ENCODE results near the gene TYK2.

The TYK2 gene

DNA sequence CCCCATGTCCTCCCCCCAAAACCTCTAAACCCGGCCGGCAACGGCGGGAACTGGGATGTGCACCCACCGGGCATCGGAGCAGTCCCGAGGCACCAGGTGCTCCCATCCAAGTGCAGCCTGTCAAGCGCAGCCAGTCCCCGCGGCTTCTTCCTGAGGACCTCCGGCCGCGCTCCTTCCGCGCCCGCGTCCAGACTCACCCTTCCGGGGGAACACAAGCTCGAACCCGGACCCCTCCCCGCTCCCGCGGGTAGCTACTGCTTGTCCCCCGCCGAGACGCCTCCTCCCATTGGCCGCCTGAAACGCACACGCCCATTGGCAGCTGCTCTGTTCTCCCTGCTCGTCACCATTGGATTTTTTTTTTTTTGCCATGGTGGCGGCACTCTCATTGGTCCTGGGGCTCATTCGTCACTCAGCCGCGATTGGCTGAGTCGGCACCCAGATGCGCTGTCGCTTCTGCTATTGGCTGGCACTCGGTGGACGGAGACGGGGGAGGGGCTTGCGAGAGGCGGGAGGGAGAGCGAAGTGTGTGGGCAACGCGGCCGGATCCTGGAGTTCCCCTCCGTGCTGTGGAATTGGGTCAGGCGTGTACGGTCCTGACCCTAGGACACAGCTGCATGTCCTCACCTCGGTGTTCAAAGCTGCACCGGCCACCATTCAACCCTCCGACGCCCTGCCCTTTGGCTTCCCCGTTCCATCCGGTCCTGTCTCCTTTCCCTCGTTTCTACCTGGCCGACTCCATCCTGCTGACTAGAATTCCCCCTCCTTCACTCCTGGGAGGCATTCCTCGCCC is at the start of gene TYK2:
TSS of gene TYK2 (minus strand) at position 260 of the 790 bp plus-strand sequence. CDS start 2,166 bp downstream, outside the sequence.
- DNase-seq (ENCODE audit: low spot score) = peak; percentile 99

DNA sequence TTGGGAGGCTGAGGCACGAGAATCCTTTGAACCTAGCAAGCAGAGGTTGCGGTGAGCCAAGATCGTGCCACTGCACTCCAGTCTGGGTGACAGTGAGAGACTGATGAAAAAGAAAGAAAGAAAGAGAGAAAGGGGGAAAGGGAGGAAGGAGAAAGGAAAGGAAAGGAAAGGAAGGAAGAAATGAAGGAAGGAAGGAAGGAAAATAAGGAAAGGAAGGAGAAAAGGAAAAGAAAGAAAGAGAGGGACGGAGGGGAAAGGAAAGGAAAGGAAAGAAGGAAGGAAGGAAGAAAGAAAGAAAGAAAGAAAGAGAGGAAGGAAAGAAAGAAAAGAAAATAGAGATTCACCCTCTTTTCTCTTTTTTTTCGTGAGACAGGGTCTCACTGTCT is 48.6 kb upstream of the TYK2 start:
- DNase-seq (ENCODE audit: low spot score) = no peak

DNA sequence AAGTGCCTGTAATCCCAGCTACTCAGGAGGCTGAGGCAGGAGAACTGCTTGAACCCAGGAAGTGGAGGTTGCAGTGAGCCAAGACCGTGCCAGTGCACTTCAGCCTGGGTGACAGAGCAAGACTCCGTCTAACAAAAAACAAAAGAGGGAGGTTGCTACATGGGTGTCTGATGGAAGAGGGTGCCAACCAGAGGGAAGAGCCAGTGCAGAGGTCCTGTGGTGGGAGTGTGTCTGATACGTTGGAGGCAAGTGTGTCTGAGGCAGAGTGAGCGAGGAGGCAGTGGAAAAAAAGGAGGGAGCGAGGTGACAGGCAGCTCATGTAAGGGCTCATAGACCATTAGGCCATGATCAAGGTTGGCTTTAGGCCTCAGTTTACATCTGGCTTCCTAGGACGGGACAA is 46.8 kb upstream of the TYK2 start:
- DNase-seq (ENCODE audit: low spot score) = no peak

DNA sequence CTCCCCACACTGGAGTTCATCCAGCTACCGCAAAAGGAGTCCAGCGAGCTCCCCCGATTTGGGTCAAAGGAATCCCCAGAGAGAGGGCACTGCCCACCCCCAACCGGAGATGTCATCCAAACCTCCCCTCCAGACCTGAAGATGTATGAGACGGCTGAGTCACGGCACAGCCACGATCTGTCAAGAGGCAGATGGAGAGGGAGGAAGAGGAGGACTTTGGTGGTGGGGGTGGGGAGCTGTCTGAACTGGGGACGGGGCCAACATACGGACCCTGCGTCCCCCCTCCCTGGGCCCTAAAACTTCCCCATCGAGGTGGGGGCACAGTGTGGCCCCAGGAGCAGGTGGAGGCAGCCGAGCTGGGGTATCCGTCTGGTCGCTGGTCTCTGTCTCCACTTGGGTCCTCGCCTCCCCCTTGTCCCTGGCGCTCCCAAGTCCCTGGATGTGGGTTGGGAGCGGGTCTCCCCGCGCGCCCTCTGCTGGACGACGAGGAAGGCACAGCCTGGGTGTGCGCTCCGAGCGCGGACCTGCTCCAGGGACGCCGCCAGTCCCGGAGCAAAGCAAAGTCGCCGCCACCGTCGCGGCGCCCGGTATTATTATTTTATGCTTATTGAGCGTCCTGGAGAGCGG is 43.8 kb upstream of the TYK2 start:
- DNase-seq (ENCODE audit: low spot score) = peak; percentile 76

DNA sequence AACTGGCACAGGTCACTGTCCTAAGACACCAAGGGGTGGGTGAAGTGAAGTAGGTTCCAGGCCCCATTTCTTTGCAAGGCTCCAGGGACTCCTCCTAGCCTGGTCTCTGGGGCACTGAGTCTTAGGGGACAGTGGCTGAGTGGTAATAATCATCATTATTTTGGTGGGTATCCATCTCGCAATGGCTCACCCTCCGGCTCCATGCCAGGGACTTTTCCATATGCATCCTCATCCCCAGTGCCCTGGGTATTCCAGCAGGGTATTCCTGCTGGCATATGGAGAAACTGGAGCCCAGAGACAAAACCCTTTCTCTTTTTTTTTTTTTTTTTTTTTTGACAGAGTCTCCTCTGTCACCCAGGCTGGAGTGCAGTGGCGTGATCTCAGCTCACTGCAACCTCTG is 42.5 kb upstream of the TYK2 start:
- DNase-seq (ENCODE audit: low spot score) = peak; percentile 27

DNA sequence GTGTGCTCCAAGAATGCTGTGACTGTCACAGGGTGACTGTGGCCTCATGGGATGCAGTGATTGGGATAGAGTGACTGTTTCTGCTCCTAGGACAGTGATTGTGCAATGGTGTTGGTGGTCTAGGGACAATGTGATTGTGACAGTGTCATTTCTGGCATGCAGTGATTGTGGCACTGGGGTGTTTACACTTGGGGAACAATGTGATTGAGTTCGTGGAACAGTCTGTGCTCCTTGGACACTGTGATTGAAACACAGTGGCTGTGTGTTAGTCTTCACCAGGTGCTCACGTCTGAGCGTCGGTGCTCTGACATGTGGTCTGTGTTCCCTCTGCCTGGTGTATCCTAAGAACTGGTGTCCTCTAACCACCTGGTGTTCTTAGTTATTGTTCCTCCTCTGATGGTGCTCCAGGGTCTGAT is 41.7 kb upstream of the TYK2 start:
- peak; percentile 60 for DNase-seq (ENCODE audit: low spot score)

DNA sequence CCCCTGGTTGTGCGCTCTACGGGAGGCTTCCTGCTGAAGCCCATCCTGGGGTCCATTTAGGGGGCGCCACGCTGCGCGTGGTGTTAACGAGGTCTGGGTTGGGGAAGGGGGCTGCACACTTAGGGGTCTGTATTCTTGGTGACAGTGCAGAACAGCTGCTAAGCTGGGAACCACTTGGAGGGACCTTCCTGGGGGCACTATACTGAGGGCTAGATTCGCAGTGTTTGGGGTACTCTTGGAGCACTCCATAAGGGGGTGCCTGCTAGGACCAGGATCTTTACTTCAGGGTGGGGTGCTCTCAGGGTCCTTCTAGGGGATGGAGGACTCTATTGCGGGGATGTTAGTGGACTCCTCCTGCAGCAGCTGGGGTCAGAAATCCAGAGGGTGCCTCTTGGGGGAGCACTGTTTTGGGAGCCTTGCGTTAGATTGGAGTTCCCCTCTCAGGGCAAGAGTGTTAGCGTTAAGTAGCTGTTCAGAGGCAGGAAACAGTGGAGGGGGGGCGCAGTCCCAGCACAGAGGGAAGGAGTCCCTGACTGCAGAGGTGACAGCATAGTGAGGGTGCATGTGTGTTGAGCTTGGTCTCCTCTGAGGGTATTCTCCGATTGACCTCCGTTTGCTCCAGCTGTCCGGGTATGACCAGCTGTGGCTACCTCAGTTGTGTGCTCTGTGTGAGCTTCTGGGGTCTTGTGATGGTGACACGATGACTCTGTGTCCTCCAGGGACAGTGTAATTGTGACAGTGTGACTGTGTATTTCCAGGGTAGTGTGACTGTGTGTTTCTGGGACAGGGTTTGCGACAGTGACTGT is 41.1 kb upstream of the TYK2 start:
- peak; percentile 60 for DNase-seq (ENCODE audit: low spot score)

DNA sequence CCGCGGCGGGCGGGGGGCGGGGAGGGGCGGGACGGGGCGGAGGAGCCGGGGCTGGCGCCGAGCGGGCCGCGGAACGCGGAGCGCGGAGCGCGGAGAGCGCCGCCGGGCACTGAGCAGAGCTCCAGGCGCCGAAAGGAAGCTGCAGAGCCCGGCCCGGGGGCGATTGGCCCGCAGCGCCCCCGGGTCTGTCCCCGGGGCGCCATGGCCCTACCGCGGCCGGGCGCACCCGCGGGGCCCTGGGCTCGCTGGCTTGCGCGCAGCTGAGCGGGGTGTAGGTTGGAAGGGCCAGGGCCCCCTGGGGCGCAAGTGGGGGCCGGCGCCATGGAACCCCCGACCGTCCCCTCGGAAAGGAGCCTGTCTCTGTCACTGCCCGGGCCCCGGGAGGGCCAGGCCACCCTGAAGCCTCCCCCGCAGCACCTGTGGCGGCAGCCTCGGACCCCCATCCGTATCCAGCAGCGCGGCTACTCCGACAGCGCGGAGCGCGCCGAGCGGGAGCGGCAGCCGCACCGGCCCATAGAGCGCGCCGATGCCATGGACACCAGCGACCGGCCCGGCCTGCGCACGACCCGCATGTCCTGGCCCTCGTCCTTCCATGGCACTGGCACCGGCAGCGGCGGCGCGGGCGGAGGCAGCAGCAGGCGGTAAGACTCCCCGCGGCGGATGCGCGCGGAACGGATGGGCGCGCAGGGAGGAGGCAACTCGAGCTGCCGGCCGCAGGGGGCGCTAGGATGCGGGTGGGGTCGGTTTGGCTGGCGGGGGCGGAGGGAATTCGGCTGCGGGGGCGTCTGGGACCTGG is 40.3 kb upstream of the TYK2 start, which contains the start of gene PDE4A:
TSS of gene PDE4A (plus strand) at position 95 of the 796 bp plus-strand sequence. CDS start at position 322, 227 bp downstream.
- DNase-seq (ENCODE audit: low spot score) = peak; percentile 87

DNA sequence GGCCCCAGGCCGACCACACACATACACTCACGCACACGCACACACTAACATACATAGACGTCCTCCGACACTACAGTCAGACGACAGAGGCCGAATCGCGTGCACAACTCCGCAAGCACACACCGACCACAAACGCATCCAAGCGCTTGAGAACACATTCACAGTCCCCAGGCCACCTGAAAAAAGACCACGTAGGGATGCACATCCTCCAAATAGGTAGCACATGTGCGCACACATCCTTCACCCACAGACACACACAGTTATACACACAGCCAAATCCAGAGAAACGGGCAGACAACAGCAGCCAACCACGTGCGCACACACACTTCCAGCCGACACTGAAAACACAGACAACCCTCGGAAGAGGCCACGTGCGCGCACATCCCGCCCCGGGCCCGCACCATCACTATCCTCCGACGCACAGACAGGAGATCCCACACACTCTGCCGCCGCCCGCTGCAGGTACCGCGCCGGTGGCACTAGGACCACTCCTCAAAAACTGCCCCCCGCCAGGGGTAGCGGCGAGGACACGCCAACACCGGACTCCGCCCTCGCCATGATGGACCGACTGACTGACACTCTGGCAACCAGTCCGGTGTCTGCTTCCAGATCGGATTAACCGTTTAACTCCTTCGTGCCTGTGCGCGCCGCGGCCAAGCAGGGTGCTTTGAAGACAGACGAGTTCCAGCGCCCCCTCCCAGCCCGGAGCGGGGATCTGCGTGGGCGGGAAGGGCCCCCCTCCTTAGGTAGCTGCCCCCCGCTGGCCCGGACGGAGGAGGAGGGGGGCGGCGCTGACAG is 39.5 kb upstream of the TYK2 start:
- peak; percentile 91 for DNase-seq (ENCODE audit: low spot score)

DNA sequence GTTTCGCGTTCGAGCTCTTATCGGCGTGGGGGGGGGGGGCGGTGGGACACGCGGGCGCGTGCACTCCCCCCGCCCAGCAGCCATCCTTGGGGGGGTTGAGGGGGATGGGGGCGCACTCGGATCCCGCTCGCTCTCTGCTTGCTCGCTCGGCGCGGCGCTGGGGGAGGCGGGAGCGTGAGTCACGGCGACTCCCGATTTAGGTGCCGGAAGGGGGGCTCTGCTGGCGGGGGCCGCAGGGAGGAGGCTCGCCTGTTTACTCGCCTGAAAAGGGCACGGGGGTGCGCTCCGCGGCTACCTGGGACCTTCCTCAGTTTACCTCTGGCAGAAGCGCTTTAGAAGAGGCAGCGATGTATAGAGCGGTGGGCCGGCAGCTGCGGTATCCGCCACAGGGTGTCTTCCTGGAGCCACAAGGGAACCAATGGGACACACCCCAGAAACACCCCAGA is 38.9 kb upstream of the TYK2 start:
- DNase-seq (ENCODE audit: low spot score) = no peak

DNA sequence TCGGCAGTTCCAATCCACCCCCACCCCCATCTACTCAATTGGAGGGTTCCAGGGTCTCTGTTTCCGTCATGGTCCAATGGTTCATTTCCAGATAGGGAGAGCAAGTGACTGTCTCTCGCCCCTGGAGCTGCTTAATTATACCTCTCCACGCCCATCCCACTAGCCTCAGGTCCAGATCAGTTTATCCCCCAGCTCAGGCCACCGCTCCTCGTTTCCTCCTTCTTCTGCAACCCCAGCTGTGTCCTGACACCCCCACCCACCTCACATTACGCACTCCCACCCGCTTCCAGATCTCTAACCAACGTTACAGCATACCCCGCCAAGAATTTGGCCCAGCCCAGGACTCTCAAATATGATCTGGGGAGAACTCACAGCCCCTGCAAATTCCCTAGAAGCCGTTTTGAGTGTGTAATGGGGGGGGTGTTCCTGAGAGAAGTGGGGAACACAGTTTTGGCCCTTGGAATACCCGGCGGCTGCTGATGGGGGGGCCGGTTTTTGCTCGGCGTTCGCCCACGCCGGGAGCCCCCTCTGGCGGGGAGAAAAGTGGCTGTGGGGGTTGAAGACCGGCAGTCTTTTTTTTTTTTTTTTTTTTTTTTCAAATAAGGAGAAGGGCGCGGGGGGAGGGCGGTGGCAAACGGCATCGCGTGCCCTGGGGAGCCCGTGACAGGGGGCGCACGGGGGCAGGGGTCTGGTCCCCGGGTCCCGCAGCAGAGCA is 38.3 kb upstream of the TYK2 start:
- DNase-seq (ENCODE audit: low spot score) = peak; percentile 73

DNA sequence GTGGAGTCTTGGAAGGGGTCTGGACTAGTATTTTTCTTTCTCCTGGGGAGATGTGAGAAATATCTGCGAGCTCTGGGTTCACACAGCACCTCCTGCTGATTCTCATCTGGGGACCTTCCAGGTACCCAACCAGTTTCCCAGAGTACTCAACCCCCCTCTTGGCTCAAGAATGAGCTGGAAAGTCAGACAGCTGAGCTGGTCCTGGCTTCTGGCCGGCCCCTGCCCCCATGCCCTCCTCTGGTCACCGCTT is 37.8 kb upstream of the TYK2 start:
- peak; percentile 63 for DNase-seq (ENCODE audit: low spot score)

DNA sequence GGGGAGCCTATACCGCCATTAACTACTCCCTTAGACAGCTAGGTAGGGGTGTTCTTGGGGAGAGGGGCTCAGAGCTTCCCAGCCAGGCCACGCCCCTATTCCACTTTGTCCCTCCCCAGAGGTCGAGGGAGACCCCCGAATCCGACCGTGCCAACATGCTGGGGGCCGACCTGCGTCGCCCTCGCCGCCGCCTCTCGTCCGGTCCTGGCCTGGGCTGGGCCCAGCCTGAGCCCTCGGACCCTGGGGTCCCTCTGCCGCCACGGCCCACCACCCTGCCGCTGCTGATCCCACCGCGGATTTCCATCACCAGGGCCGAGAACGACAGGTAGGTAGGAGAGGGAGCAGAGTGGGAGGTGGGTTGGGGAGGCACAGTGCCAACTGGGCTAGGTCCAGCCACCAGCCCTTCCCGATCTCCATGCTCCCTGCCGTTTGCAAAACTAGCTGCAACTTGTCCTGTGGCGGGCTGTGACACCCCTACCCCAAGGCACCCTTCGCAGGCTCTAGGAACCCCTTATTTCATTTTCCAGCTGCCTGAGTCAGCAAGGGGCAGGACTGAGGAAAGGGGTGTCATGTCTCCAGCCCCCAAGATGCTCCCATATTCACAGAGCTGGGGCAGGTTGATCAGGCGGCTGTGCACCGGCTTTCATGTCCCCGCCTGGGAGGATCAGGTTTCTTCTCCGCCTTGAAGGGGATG is 37.3 kb upstream of the TYK2 start:
- no peak for DNase-seq (ENCODE audit: low spot score)

DNA sequence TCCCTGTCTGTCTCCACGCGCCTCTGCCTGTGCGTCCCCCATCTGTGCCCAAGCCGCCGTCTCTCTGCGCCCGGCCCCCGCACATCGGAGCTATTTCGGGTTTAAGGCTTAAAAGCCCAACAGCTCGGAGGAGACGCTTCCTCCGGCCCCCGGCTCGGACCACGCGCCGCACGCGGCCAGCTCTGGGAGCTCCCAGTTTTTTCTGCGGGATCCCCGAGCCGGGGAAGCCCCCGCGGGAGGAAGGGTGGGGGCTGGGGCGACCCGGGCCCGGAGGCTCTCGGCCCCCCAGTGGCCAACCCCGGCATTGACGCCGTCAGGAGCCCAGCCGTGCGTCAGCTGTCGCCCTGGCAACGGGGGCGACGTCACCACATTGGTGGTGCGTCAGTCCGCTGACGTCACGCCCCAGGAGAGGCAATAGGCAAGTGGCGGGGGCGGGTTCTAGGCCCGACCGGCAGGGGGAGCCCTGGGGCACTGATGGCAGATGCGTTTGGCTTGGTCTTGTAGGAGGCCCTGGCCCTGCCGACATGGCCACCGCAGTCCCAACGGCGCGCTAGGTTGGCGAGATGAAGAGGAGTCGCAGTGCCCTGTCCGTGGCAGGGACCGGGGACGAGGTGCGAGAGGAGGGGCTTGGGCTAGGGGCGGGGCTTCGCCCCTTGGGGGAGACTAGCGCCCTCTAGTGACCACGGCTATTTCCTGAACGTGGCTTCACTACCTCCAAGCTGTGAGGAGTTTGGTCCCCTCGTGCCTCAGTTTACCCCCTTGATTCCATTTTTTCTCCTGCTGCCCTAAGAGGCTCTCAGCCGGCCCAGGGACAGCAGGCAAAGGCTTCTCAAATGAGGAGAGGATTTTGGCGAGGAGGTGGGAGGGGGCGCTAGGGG is 36.2 kb upstream of the TYK2 start:
- peak; percentile 95 for DNase-seq (ENCODE audit: low spot score)

DNA sequence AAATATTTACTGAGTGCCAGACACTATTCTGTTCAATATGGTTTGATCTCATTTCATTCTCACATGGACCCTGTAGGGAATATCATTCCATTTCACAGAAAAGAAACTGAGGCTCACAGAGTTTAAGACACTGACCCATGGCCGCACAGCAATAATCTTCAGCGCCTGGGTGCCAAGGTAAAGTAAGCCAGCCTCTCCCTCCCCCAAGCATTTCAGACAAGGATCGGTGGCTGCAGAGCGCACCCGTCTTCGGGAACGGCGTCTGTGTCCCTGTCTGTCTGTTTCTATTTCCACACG is 35.7 kb upstream of the TYK2 start:
- DNase-seq (ENCODE audit: low spot score) = no peak

DNA sequence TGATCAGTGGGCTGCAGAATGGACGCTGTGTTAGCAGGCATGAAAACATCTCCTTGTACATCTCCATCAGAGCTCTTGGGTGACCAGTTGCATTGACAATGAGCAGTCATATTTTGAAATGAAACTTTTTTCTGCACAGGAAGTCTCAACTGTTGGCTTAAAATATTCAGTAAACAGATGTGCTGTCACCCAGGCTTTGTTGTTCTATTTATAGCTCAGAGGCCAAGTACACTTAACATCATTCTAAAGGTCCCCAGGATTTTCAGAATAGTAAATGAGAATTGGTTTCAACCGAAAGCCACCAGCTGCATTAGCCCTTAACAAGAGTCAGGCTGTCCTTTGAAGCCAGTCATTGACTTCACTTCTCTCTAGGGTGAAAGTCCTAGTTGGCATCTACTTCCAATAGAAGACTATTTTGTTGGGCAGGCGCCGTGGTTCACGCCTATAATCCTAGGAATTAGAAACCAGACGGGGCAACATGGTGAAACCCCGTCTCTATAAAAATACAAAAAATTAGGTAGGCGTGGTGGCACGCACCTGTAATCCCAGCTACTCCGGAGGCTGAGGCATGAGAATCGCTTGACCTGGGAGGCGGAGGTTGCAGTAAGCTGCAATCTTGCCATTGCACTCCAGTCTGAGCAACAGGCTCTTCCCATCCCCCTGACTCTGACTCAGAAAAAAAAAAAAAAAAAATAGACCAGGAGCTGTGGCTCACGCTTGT is 32.0 kb upstream of the TYK2 start:
- peak; percentile 95 for DNase-seq (ENCODE audit: low spot score)

DNA sequence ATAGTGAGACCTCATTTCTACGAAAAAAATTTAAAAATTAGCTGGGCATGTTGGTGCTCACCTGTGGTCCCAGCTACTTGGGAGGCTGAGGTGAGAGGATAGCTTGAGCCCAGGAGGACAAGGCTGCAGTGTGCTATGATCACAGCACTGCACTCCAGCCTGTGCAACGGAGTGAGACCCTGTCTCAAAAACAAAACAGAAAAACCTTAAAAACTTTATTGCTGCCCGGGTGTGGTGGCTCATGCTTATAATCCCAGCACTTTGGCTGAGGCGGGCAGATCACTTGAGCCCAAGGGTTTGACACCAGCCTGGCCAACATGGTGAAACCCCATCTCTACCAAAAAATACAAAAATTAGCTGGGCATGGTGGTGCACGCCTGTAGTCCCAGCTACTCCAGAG is 30.9 kb upstream of the TYK2 start:
- peak; percentile 44 for DNase-seq (ENCODE audit: low spot score)

DNA sequence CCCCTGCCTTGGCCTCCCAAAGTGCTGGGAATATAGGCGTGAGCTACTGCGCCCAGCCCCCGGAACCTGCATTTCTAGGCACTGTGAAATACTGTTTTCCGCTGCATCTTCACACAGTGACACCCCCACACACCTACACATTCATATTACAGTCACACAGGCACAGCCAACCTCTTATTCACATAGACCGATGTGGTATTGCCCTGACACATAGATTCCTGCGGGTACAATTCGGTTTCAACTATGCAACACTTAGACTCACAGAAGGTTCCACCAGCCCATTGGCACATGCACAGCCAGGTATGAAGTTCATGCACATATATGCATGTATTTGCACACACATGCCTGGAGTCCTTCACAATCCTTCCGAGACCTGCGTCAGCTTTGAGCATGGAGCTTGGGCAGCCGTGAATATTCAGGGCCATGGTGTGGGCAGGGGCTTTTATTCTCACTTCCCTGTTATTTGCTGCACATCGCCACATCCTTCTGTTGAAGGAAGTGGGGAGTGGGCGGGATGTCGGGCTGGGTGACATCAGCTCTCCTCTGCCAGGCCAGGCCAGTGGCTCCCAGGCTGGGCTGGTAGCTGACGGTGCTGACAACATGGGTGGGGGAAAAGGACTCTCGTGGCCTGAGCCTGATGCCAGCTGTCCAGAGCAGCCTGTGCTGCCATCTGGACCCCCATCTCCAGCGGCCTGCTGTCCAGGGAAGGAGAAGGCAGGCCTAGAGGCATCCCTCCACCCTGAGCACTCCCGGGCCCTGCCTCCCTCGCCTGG is 28.3 kb upstream of the TYK2 start:
- DNase-seq (ENCODE audit: low spot score) = peak; percentile 67

All from NAMALWA (cell line).